Smooth muscle cell (in vitro differentiated cells): ENCODE data around the gene SARS1. TPM values are rescaled to one million over a fixed set of nuclear protein-coding genes. Genes with fewer than 3 reads are reported as not detected.
A peak's percentile ranks its signal among the peaks of the same experiment; 100 is the strongest.

Experiments used
- DNase-seq: peaks from one replicate; lab custom pipeline; 2025; ENCODE audit not compliant: unreplicated experiment; lab: John Stamatoyannopoulos, UW
- H2AFZ ChIP-seq: fragments of 200-600 bp; sonication (generic); 2 replicates; pipeline ENCODE4 v1.6.0; 2016; ENCODE audit warnings: antibody characterized with exemption, low read depth, mild to moderate bottlenecking
- H3F3A ChIP-seq: fragments of 200-600 bp; sonication (generic); 2 replicates; pipeline ENCODE4 v1.6.0; 2017; ENCODE audit warnings: antibody characterized with exemption, low read depth
- H3K27ac ChIP-seq: fragments of 200-600 bp; sonication (generic); 2 replicates; pipeline ENCODE4 v1.5.1; 2016; ENCODE audit warnings: low read depth, mild to moderate bottlenecking
- H3K27me3 ChIP-seq: fragments of 200-600 bp; sonication (generic); 2 replicates; pipeline ENCODE4 v1.6.1; 2016; ENCODE audit warnings: low read depth, mild to moderate bottlenecking
- H3K36me3 ChIP-seq: fragments of 200-600 bp; sonication (generic); 2 replicates; pipeline ENCODE4 v1.5.1; 2016; ENCODE audit warnings: low read depth
- H3K4me1 ChIP-seq: fragments of 200-600 bp; sonication (generic); 2 replicates; pipeline ENCODE4 v1.5.1; 2016; ENCODE audit warnings: low read depth
- H3K4me2 ChIP-seq: fragments of 200-600 bp; sonication (generic); 2 replicates; pipeline ENCODE4 v1.6.0; 2016; ENCODE audit warnings: mild to moderate bottlenecking
- H3K4me3 ChIP-seq: fragments of 200-600 bp; sonication (generic); 2 replicates; pipeline ENCODE4 v1.5.1; 2016; ENCODE audit warnings: mild to moderate bottlenecking
- H3K79me2 ChIP-seq: fragments of 200-600 bp; sonication (generic); 2 replicates; pipeline ENCODE4 v1.6.0; 2016; ENCODE audit warnings: low read depth, mild to moderate bottlenecking
- H3K9ac ChIP-seq: fragments of 200-600 bp; sonication (generic); 2 replicates; pipeline ENCODE4 v1.6.0; 2016; ENCODE audit warnings: low read depth
- H3K9me3 ChIP-seq: fragments of 200-600 bp; sonication (generic); replicated peaks from 2 replicates; pipeline ENCODE4 v1.5.1; 2016; ENCODE audit warnings: low read depth
- H4K20me1 ChIP-seq: fragments of 200-600 bp; sonication (generic); 2 replicates; pipeline ENCODE4 v1.6.0; 2016; ENCODE audit warnings: low read depth
- WGBS: methylation state at CpG from one replicate; pipeline ENCODE4 v1.1.7; 2016; ENCODE audit warnings: low lambda C conversion rate; 5-methylcytosine and 5-hydroxymethylcytosine counted together
- polyA plus RNA-seq: library from polyadenylated mRNA; unstranded; fragments of >200 nt; fragmentation: Nextera tagmentation; extraction: Ambion mirVana; gene quantifications from 2 replicates; pipeline ENCODE4 v1.2.1, GENCODE V29; 2016
- total RNA-seq: library from RNA; depleted of rRNA; stranded (reverse); fragments of >200 nt; gene quantifications from 2 replicates; pipeline ENCODE4 v1.2.3, GENCODE V29; 2014
- TF ChIP-seq, protein P1 (sequence below): fragments of 200-600 bp; sonication (generic); IDR thresholded peaks from 2 replicates; pipeline ENCODE4 v1.5.1; 2017; ENCODE audit warnings: borderline replicate concordance, mild to moderate bottlenecking, antibody characterized with exemption; ENCODE audit not compliant: insufficient read depth, poor library complexity, severe bottlenecking

SARS1 gene
- total and polyA plus RNA-seq, 2 experiments from 2014 or later = 157 to 176 TPM

DNA sequence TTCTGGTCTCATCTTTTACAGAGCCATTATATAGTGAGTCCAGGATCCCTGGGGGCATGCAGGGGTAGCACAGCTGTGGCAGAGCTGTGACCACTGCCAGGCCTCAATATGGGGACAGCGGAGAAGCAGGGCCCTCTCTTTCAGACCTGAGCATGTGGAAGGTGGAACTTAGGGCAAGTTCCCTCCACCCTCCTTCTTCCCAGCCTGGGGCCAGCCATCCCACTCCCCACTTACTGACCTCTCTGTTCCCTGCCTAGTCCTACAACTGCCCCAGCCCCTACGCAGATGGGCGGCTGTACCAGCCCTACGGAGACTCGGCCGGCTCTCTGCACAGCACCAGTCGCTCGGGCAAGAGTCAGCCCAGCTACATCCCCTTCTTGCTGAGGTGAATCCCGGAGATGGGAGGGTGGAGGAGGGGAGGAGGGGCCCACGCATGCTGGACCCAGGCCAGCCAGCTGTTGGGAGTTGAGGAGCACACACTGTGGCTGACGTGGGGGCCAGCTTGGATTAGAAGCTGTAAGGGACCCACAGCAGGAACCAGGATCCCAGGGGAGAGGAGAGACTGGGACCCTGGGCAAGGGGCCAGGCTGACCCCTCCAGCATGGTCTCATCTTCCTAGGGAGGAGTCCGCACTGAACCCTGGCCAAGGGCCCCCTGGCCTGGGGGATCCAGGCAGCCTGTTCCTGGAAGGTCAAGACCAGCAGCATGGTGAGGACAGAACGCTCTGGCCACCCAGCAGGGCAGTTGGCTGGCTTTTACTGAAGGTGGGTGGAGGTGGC lies 58.5 kb downstream of the SARS1 start:
- no peak overlapping the region for H2AFZ ChIP-seq
- H4K20me1 ChIP-seq = no peaks in the 10 kb centered on the region
- no peak overlapping the region for H3K4me2 ChIP-seq
- H3K27ac ChIP-seq = no peak overlapping the region
- peaks cover 11% of the 10 kb centered on the region for H3F3A ChIP-seq
- peaks cover 9% of the 10 kb centered on the region for H3K4me1 ChIP-seq
- no peak overlapping the region for H3K9ac ChIP-seq
- WGBS = 89% methylated on average over 13 of the region's 13 CpGs
- no peaks in the 10 kb centered on the region for H3K27me3 ChIP-seq
- no peaks in the 10 kb centered on the region for H3K9me3 ChIP-seq
- no peak for DNase-seq
- TF ChIP-seq, protein P1, sequence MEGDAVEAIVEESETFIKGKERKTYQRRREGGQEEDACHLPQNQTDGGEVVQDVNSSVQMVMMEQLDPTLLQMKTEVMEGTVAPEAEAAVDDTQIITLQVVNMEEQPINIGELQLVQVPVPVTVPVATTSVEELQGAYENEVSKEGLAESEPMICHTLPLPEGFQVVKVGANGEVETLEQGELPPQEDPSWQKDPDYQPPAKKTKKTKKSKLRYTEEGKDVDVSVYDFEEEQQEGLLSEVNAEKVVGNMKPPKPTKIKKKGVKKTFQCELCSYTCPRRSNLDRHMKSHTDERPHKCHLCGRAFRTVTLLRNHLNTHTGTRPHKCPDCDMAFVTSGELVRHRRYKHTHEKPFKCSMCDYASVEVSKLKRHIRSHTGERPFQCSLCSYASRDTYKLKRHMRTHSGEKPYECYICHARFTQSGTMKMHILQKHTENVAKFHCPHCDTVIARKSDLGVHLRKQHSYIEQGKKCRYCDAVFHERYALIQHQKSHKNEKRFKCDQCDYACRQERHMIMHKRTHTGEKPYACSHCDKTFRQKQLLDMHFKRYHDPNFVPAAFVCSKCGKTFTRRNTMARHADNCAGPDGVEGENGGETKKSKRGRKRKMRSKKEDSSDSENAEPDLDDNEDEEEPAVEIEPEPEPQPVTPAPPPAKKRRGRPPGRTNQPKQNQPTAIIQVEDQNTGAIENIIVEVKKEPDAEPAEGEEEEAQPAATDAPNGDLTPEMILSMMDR = no peak
- no peaks in the 10 kb centered on the region for H3K79me2 ChIP-seq
- no peak overlapping the region for H3K4me3 ChIP-seq
- H3K36me3 ChIP-seq = no peaks in the 10 kb centered on the region

DNA sequence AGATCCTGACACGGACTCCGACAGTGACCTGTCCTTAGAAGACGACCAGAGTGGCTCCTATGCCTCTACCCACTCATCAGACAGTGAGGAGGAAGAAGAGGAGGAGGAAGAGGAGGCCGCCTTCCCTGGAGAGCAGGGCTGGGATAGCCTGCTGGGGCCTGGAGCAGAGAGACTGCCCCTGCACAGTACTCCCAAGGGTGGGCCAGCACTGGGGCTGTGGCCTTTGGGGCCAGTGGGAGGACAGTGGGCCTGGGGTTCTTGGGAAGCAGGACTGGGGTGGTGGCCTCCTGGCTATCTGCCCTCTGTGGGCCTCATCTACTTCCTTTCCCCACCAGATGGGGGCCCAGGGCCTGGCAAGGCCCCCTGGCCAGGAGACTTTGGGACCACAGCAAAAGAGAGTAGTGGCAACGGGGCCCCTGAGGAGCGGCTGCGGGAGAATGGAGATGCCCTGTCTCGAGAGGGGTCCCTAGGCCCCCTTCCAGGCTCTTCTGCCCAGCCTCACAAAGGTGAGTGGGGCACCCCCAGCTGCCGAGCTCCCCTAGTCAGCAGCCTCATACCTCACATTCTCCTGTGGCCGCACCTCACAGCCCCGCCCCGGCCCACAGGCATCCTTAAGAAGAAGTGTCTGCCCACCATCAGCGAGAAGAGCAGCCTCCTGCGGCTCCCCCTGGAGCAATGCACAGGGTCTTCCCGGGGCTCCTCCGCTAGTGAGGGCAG lies 59.3 kb downstream of the SARS1 start:
- no peak overlapping the region for H3K9ac ChIP-seq
- H3K4me3 ChIP-seq = no peak overlapping the region
- H2AFZ ChIP-seq = no peak overlapping the region
- no peaks in the 10 kb centered on the region for H3K36me3 ChIP-seq
- H3K9me3 ChIP-seq = no peaks in the 10 kb centered on the region
- TF ChIP-seq, protein P1 = no peak
- no peaks in the 10 kb centered on the region for H4K20me1 ChIP-seq
- no peak for DNase-seq
- H3K27me3 ChIP-seq = no peaks in the 10 kb centered on the region
- WGBS = 87% methylated on average over 13 of the region's 16 CpGs
- no peak overlapping the region for H3K27ac ChIP-seq
- no peak overlapping the region for H3K4me2 ChIP-seq
- peaks cover 9% of the 10 kb centered on the region for H3K4me1 ChIP-seq
- peaks cover 11% of the 10 kb centered on the region for H3F3A ChIP-seq
- H3K79me2 ChIP-seq = no peaks in the 10 kb centered on the region

DNA sequence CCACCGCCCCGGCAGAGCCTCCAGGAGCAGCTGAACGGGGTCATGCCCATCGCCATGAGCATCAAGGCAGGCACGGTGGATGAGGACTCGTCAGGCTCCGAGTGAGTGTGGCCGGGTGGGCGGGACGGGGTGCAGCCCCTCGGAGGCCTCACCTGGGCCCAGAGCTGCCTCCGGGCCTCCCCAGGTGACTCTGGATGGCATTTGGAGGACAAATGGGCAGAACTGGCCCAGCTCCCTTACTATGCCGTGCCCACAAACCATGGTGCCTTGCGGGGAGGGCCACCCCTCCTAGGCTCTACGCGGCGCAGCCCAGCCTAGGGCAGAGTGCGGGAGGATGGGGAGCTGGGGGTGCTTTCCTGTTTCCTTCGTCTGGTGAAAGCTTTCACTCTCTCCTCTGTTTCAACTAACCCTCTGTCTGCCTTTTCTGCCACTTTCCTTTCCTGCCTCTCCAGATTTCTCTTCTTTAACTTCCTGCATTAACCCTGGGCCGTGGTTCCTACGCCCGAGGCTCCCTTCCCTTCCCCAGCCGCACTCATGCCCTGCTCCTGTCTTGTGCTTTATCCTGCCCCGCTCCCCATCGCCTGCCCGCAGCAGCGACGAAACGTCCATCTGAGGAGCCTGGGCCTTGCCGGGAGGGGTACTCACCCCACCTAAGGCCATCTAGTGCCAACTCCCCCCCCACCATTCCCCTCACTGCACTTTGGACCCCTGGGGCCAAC lies 60.0 kb downstream of the SARS1 start:
- H3F3A ChIP-seq = peaks cover 11% of the 10 kb centered on the region
- peak overlapping the region; percentile 81 for H3K27ac ChIP-seq

More for the DNA sequence above, 60.0 kb downstream of the SARS1 start:
- no peaks in the 10 kb centered on the region for H4K20me1 ChIP-seq
- DNase-seq = no peak
- no peak overlapping the region for H2AFZ ChIP-seq
- no peak overlapping the region for H3K4me3 ChIP-seq
- no peaks in the 10 kb centered on the region for H3K9me3 ChIP-seq
- H3K79me2 ChIP-seq = no peaks in the 10 kb centered on the region
- no peaks in the 10 kb centered on the region for H3K27me3 ChIP-seq
- no peaks in the 10 kb centered on the region for H3K36me3 ChIP-seq
- H3K4me1 ChIP-seq = peaks cover 9% of the 10 kb centered on the region
- WGBS = 78% methylated on average over 30 of the region's 30 CpGs
- TF ChIP-seq, protein P1 = no peak
- H3K9ac ChIP-seq = no peak overlapping the region
- no peak overlapping the region for H3K4me2 ChIP-seq
